HS-5 (cell line): ENCODE measurements around the gene ABCD4.
"Not testable (repeated sequence)": the region's sequence is repeated elsewhere in the genome, so short reads cannot be mapped to it uniquely, and the experiment has no call there.

Experiments
- DNase-seq: peaks from one replicate; pipeline ENCODE4 v3.0.0-alpha.2; 2012; ENCODE audit warnings: low read depth

The ABCD4 gene

DNA sequence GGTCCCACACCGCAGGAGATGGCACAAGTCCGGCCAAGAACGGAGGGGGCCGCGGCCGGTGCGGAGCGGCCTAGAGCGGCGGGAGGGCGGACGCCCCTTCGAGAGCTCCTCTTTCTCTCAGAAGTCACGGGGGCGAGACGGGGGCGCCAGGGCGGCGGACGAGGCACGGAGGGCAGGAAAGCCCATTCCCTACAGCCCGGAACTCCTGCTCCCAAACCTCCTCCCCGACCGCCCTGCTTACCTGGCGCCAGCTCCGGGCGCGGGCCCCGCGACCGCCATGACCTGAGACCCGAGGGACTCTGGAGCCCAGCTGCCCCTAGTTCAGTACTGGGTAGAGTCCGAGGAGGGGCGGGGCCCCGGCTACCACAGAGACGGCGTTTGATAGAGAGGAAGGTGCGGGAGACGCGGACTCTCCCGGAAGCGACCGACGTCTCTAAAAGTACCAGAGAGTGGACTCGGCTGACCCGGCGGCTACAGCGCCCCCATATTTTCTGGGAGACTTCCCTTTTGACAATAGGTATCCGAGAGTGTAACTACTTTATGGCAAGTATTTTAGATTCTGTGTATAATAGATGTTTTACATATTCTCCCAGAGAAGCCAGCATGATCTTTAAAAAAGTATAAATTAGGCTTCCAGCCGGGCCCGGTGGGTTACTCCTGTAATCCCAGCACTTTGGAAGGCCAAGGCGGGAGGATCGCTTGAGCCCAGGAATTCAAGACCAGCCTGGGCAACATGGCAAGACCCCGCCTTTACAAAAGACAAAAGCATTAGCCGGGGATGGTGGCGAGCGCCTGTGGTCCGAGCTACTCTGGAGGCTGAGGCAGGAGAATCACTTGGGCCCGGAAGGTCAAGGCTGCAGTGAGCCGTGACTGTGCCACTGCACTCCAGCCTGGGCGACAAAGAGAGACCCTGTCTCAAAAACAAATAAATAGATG is at the start of gene ABCD4:
Gene ABCD4 (minus strand): TSS at position 301 of the 936 bp plus-strand sequence. CDS start 22 bp downstream, at position 279.
- peak; percentile 69 for DNase-seq

GRCh38 chr14:74350928-74351323 is 48.2 kb upstream of the ABCD4 start:
- no peak for DNase-seq

DNA sequence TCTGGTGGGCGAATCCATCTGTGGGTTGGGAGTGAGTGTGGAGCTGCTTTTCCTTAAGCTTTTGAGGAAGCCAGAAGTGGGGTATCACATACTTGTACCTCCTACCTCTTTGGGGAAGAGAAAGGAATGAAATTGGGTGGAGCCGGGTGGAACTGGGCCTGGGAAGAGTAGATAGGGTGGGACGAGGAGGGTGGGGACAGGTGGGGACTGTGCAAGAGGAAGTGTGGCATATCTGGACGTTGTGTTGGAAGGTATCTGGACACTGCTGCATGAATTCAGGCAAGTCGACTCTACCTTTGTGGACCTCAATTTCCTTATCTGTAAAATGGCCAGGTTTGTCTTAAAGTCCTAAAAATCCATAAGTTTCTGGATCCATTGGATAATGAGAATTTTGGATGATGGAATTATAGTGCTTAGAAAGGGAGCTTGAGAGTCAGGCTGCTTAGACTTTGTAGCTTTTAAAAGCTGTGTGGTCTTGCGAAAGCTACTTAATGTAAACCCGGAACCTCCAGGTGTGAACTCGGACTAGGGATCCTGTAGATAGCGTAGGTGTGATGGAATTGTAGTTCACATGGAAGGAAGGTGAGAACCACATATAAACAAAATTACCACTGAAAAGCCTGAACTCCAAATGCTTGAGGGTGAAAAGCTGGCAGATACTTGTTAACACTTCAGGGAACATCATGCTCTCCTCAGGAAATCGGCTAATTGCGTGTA is 47.6 kb upstream of the ABCD4 start:
- no peak for DNase-seq

DNA sequence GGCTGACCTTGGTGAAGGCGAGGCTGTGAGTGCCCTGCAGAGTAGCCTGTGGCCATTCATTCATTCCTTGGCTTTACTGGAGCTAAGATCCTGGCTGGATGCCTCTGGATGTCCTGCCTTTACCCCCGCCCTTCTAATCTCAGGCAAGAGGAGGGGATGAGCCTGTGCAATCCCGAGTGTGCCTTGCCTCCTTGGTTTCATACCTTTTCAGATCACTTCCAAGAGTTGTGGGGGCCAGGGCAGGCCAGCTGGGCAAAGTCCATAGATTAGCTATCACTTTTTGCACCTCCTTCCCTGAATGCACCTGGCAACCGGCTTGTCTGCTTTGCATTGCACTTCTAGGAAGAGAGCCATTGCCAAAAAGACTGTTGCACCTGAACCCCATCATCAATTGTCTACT is 47.0 kb upstream of the ABCD4 start:
- no peak for DNase-seq

DNA sequence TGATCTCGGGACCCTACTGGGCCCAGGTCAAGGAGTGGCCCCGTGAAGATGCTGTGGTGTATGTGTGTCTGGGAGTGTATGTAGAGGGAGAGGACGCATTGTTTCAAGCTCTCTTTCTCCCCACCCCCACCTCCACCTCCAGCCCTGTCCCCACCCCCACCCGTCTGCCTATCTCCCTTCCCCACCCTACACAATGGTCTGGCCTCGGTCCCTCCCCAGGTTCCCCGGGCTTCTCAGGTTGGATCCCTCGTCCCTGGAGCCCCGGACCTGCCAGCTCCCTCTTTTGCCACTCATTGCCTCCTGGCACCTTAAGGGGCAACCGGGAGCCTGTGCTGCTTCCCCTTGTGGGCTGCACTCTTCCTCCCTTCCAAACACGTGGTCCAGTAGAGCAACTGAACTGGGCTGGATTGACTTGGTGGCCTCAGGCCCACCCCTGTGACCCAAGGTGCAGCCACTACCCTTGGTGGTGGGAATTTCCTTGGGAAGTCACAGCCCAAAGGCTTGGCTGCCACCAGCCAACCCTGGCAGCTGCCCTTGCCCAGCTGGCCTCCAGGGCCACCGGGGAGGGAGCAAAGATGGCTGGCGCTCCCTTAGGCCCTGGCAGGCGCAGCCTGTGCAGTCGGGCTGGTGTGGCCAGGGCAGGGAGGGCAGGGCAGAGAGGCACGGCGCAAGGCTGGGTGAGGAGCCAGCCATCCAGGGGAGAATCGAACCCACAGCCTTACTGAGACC is 46.2 kb upstream of the ABCD4 start:
- DNase-seq: no peak

GRCh38 chr14:74348241-74348734 is 45.6 kb upstream of the ABCD4 start, which contains the start of gene VRTN:
TSS of gene VRTN (plus strand) at chr14:74348471. CDS start at chr14:74356784, 8,313 bp downstream.
- no peak for DNase-seq

DNA sequence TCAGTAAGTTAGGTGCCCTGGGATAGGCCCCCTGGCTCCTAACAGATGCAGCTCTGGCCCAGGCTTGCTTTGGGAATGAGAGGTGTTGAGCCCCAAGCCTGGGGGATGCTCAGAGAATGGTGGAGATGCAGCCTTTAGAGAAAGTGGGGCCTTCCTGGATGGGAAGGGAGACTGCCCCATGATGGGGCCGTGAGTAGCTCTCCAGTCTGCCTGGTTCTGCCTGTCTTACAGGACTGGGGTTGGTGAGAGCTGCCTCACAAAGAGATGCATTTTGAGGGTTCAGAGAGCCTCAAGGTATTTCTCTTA is 45.0 kb upstream of the ABCD4 start:
- no peak for DNase-seq

- DNase-seq: no peak
Measured at GRCh38 chr14:74347097-74347794, 44.5 kb upstream of the ABCD4 start.

DNA sequence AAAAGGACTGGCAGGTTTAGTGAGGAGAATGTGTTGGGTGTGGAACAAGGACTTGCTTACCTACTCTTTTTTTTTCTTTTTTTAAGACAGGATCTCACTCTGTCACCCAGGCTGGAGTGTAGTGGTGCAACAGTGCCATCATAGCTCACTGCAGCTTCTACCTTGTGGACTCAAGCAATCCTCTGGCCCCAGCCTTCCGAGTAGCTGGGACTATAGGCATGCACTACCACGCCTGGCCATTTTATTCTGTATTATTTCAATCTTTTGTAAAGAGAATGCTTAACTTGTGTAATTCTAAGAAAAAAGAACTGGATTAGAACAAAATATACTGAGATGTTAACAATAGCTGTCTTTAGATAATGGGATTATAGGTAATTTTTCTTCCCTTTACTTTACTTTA is 43.6 kb upstream of the ABCD4 start:
- no peak for DNase-seq

GRCh38 chr14:74333909-74334308 is 31.2 kb upstream of the ABCD4 start:
- DNase-seq: peak; percentile 39

GRCh38 chr14:74329950-74330552 is 27.3 kb upstream of the ABCD4 start:
- DNase-seq: not testable (repeated sequence)

- DNase-seq: no peak
Measured at GRCh38 chr14:74326369-74327152, 23.8 kb upstream of the ABCD4 start.

- no peak for DNase-seq
Measured at GRCh38 chr14:74325446-74325845, 22.7 kb upstream of the ABCD4 start.

DNA sequence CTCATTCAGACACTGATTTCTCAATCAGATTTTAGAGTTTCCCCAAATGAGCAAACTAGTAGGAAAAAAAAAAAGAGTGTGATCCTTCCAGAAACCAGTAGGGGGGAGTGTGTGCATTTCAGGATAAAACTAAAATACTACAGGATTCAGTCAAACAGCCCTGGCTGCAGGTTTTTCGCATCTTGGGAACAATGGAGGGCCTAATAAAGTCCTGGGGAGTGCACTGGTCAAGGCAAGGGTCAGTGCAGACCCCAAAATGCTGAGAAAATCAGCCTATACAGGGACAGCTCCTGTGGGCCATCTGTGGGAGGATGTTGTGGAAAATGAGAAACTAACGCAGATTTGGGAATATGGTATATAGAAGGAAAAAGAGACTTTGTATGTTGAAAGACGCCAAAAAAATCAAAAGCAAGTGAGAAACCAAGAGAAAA is 22.2 kb upstream of the ABCD4 start:
- no peak for DNase-seq

DNA sequence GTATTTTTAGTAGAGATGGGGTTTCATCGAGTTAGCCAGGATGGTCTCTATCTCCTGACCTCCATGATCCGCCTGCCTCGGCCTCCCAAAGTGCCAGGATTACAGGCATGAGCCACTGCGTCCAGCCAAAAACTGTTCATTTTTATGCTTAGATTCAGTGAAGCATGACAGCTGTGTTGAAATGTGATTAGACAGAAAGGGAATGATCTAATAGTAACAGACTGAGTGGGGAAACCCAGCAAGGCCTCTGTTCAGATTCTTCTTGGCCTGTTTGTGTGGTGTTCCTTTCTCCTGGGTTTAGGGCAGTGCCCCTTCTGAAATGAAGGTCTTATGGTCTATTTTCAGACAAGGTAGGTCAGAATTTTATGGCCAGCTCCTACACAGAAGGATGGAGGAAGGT is 11.8 kb upstream of the ABCD4 start:
- no peak for DNase-seq

DNA sequence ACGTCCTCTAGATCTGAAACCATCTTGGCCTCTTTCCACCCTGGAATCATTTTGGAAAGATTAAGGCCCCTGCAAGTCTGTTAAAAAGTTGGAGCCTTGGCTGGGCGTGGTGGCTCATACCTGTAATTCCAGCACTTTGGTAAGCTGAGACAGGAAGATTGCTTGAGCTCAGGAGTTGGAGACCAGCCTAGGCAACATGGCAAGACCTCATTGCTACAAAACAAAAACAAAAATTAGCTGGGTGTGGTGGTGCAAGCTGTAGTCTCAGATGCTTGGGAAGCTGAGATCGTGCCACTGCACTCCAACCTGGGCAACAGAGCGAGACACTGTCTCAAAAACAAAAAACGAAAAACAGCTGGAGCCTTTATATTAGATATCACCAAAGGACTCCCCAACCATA is 10.9 kb upstream of the ABCD4 start:
- no peak for DNase-seq

DNA sequence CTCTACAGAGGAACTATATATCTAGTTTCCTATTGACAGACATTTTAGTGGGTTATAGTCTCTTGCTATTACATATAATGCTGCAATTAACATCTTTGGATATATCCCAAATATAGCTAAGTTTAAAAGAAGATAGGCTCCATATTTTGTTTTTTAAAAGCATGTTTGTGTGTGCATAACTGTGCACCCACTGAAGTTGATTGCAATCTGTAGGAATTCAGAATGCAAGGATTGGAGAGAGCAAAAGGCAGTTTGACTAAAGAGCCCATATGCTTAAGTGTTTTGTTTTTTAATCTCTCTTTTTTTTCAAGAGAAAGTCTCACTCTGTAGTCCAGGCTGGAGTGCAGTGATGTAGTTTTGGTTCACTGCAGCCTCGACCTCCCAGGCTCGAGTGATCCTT is 9.4 kb upstream of the ABCD4 start:
- DNase-seq: no peak

GRCh38 chr14:74309125-74310022 is 6.6 kb upstream of the ABCD4 start:
- no peak for DNase-seq

GRCh38 chr14:74308695-74309094 is 6.0 kb upstream of the ABCD4 start:
- no peak for DNase-seq
